H1 (cell line): ENCODE results near the gene THAP7. TPM values are rescaled to one million over a fixed set of nuclear protein-coding genes. Genes with fewer than 3 reads are reported as not detected.

Source experiments
- FOSL1 ChIP-seq: IDR thresholded peaks from 2 replicates; pipeline ENCODE4 v1.6.1; 2011; ENCODE audit warnings: mild to moderate bottlenecking, low read depth, low read length, moderate library complexity; ENCODE audit not compliant: insufficient read depth
- RBBP5 ChIP-seq: IDR thresholded peaks from 2 replicates; pipeline ENCODE4 v1.7.1; 2012; ENCODE audit warnings: low read depth, mild to moderate bottlenecking, inconsistent platforms, low read length, moderate library complexity, borderline replicate concordance
- RFX5 ChIP-seq: IDR thresholded peaks from 2 replicates; pipeline ENCODE4 v1.6.1; 2011; ENCODE audit warnings: low read depth, low read length, improper control_type of control experiment, borderline replicate concordance
- SRF ChIP-seq: IDR thresholded peaks from 2 replicates; pipeline ENCODE4 v1.6.1; 2011; ENCODE audit warnings: mild to moderate bottlenecking, low read depth, low read length, moderate library complexity
- polyA plus RNA-seq, 7 experiments: library from polyadenylated mRNA; depleted of rRNA in 3 of 7; stranded (reverse) in 5 of 7; unstranded in 2 of 7; fragments of >200 nt in 5 of 7; fragments of 200-250 nt in 2 of 7; gene quantifications; 1 replicate in 5 of 7; 2 replicates in 1 of 7; 4 replicates in 1 of 7; pipeline versions ENCODE4 v1.2.1 to v1.2.3, GENCODE V29; 2011 to 2013; ENCODE audit warnings: missing spikeins in 2 of 7, mixed read lengths in 2 of 7
- total RNA-seq: library from RNA; stranded (reverse); fragmentation: NEBNext Ultra II Directional; extraction: Animal tissue kit (Norgen Biotek cat#: 25700); gene quantifications from 2 replicates; pipeline ENCODE4 v1.2.1, GENCODE V29; 2021

THAP7 gene
- total and polyA plus RNA-seq, 2 of the 8 experiments (the other 6 are each of a cell fraction or from before 2014, with no cell fraction given): 16.9 to 32.5 TPM

GRCh38 chr22:20977019-20977418 lies 24.9 kb downstream of the THAP7 start (continued):
- TF ChIP-seq RBBP5: no peak
- no peak for TF ChIP-seq FOSL1
- no peak for TF ChIP-seq SRF
- no peak for TF ChIP-seq RFX5
